Mucosa of gallbladder (tissue), 1 donor: ENCODE measurements around the gene RPAP2. TPM values are rescaled to one million over a fixed set of nuclear protein-coding genes. Genes with fewer than 3 reads are reported as not detected.
"Not testable (repeated sequence)": the region's sequence is repeated elsewhere in the genome, so short reads cannot be mapped to it uniquely, and the experiment has no call there.

Experiments
- DNase-seq: peaks from one replicate; pipeline ENCODE4 v3.0.0-alpha.2; 2020; ENCODE audit warnings: low spot score
- total RNA-seq: library from RNA; stranded (reverse); gene quantifications from one replicate; pipeline ENCODE4 v1.2.1, GENCODE V29; 2021
- donor health status: DM: no; HTN: no; CAD: no.

The RPAP2 gene
- total RNA-seq, 1 donor from 2014 or later, result 21.5 TPM

- no peak for DNase-seq
Observed at GRCh38 chr1:92323473-92324453, 24.9 kb downstream of the RPAP2 start.

- DNase-seq, result no peak
Observed at GRCh38 chr1:92324784-92325183, 25.9 kb downstream of the RPAP2 start.

GRCh38 chr1:92326681-92327080 lies 27.8 kb downstream of the RPAP2 start:
- DNase-seq, result no peak

- no peak for DNase-seq
Observed at GRCh38 chr1:92327794-92328193, 28.9 kb downstream of the RPAP2 start.

GRCh38 chr1:92329347-92330129 lies 30.7 kb downstream of the RPAP2 start:
- DNase-seq, result no peak

GRCh38 chr1:92333668-92334067 lies 34.8 kb downstream of the RPAP2 start:
- no peak for DNase-seq

- no peak for DNase-seq
Observed at GRCh38 chr1:92340154-92340553, 41.3 kb downstream of the RPAP2 start.

GRCh38 chr1:92342401-92342800 lies 43.5 kb downstream of the RPAP2 start:
- DNase-seq, result no peak

- DNase-seq, result no peak
Observed at GRCh38 chr1:92343061-92343460, 44.2 kb downstream of the RPAP2 start.

GRCh38 chr1:92346866-92347640 lies 48.2 kb downstream of the RPAP2 start:
- no peak for DNase-seq

- no peak for DNase-seq
Observed at GRCh38 chr1:92352856-92353255, 54.0 kb downstream of the RPAP2 start.

- DNase-seq, result no peak
Observed at GRCh38 chr1:92354259-92354658, 55.4 kb downstream of the RPAP2 start.

GRCh38 chr1:92356956-92357355 lies 58.1 kb downstream of the RPAP2 start:
- no peak for DNase-seq

GRCh38 chr1:92359382-92359781 lies 60.5 kb downstream of the RPAP2 start:
- not testable (repeated sequence) for DNase-seq

GRCh38 chr1:92359986-92360385 lies 61.1 kb downstream of the RPAP2 start:
- no peak for DNase-seq

- DNase-seq, result no peak
Observed at GRCh38 chr1:92362970-92363369, 64.1 kb downstream of the RPAP2 start.

- no peak for DNase-seq
Observed at GRCh38 chr1:92363401-92363800, 64.5 kb downstream of the RPAP2 start.

- DNase-seq, result no peak
Observed at GRCh38 chr1:92365378-92366039, 66.7 kb downstream of the RPAP2 start.

- no peak for DNase-seq
Observed at GRCh38 chr1:92366040-92366395, 67.2 kb downstream of the RPAP2 start.

GRCh38 chr1:92367496-92367895 lies 68.6 kb downstream of the RPAP2 start:
- no peak for DNase-seq

GRCh38 chr1:92372164-92372563 lies 73.3 kb downstream of the RPAP2 start:
- DNase-seq, result no peak
